Endothelial cell of umbilical vein (primary cell): ENCODE measurements around the gene MYO1G. TPM values are rescaled to one million over a fixed set of nuclear protein-coding genes. Genes with fewer than 3 reads are reported as not detected.

Experiments
- BruUV-seq: library from RNA; stranded (reverse); fragments of 400-500 nt; replicated peaks from 2 replicates; lab custom pipeline; 2021; lab: Mats Ljungman, UMichigan
- CTCF ChIA-PET: fragments of 300-600, 350-600 bp; sonication (Branson Sonifier 250); formaldehyde crosslinking; loops from one replicate; lab custom pipeline; 2021; ENCODE audit warnings: antibody characterized with exemption, inconsistent platforms; lab: Charles Lee
- POLR2A ChIA-PET: fragments of 300-600, 350-600 bp; sonication (Branson Sonifier 250); formaldehyde crosslinking; loops from one replicate; lab custom pipeline; 2021; ENCODE audit warnings: antibody characterized with exemption, inconsistent platforms; lab: Charles Lee
- DNase-seq: peaks from one replicate; pipeline ENCODE4 v3.0.0-alpha.2; 2011; ENCODE audit warnings: low read depth, low spot score
- FAIRE-seq: peaks from 2 replicates; lab custom pipeline; 2011; peaks lifted over from hg19 to GRCh38; lab: Jason Lieb, UNC
- H2AFZ ChIP-seq: 2 replicates; pipeline ENCODE4 v1.6.0; 2012; ENCODE audit warnings: low read depth, low read length, control low read depth, inconsistent platforms
- H3K27ac ChIP-seq: 2 replicates; pipeline ENCODE4 v1.5.1; 2011; ENCODE audit warnings: low read depth, mild to moderate bottlenecking, control low read depth, low read length, moderate library complexity; ENCODE audit not compliant: insufficient read depth
- H3K27me3 ChIP-seq, 2 experiments: 2 replicates each; pipeline versions ENCODE4 v1.6.0 to v1.6.1; 2011; ENCODE audit warnings: low read length in 2 of 2, mixed read lengths in 1 of 2; ENCODE audit not compliant: control insufficient read depth in 2 of 2, insufficient read depth in 2 of 2
- H3K36me3 ChIP-seq, 2 experiments: 2 replicates in 1 of 2; 3 replicates in 1 of 2; pipeline ENCODE4 v1.5.1; 2011; ENCODE audit warnings: low read length in 2 of 2, mild to moderate bottlenecking in 1 of 2, moderate library complexity in 1 of 2; ENCODE audit not compliant: control insufficient read depth in 2 of 2, insufficient read depth in 2 of 2; ENCODE audit errors: extremely low read depth in 1 of 2
- H3K4me1 ChIP-seq: 3 replicates; pipeline ENCODE4 v1.5.1; 2011; ENCODE audit warnings: mild to moderate bottlenecking, low read length; ENCODE audit not compliant: control insufficient read depth, insufficient read depth; ENCODE audit errors: extremely low read depth
- H3K4me2 ChIP-seq: 2 replicates; pipeline ENCODE4 v1.6.1; 2011; ENCODE audit warnings: low read length, control low read depth, mixed read lengths; ENCODE audit not compliant: insufficient read depth
- H3K4me3 ChIP-seq, 3 experiments: fragments of 200-600 bp in 1 of 3; sonication (generic), shearing (Covaris generic) in 1 of 3; replicated peaks in 1 of 3; 2 replicates each; pipeline ENCODE4 v1.5.1; 2011 to 2016; ENCODE audit warnings: control low read depth in 3 of 3, low read length in 3 of 3, mild to moderate bottlenecking in 2 of 3, inconsistent platforms in 1 of 3, low read depth in 1 of 3, moderate library complexity in 1 of 3; ENCODE audit not compliant: insufficient read depth in 1 of 3
- H3K79me2 ChIP-seq: 2 replicates; pipeline ENCODE4 v1.6.0; 2012; ENCODE audit warnings: low read length, inconsistent platforms; ENCODE audit not compliant: control insufficient read depth, insufficient read depth
- H3K9ac ChIP-seq: replicated peaks from 2 replicates; pipeline ENCODE3; 2011; ENCODE audit warnings: low read length, control low read depth; ENCODE audit not compliant: insufficient read depth; ENCODE audit errors: extremely low read depth
- H3K9me1 ChIP-seq: replicated peaks from 3 replicates; pipeline ENCODE4 v1.6.0; 2011; ENCODE audit warnings: mild to moderate bottlenecking, low read length; ENCODE audit not compliant: control insufficient read depth, insufficient read depth; ENCODE audit errors: extremely low read depth
- H3K9me3 ChIP-seq: replicated peaks from 2 replicates; pipeline ENCODE4 v1.5.1; 2012; ENCODE audit warnings: low read length, inconsistent platforms; ENCODE audit not compliant: control insufficient read depth, insufficient read depth
- H4K20me1 ChIP-seq: replicated peaks from 2 replicates; pipeline ENCODE3; 2011; ENCODE audit warnings: mild to moderate bottlenecking, low read length; ENCODE audit not compliant: control insufficient read depth, insufficient read depth; ENCODE audit errors: extremely low read depth
- CTCF ChIP-seq, 2 donors: IDR thresholded peaks; 1 replicate in 1 of 2; 2 replicates in 1 of 2; pipeline ENCODE4 v1.5.1; 2011; ENCODE audit warnings: low read length in 2 of 2, mild to moderate bottlenecking in 2 of 2, moderate library complexity in 2 of 2, control low read depth in 1 of 2, inconsistent platforms in 1 of 2, low read depth in 1 of 2; ENCODE audit not compliant: insufficient read depth in 1 of 2; ENCODE audit errors: extremely low read depth in 1 of 2
- EZH2 ChIP-seq: IDR thresholded peaks from 2 replicates; pipeline ENCODE4 v1.6.1; 2012; ENCODE audit warnings: borderline replicate concordance, low read depth, mild to moderate bottlenecking, moderate library complexity, low read length, inconsistent platforms; ENCODE audit not compliant: severe bottlenecking
- FOS ChIP-seq: IDR thresholded peaks from 2 replicates; pipeline ENCODE4 v1.6.1; 2011; ENCODE audit warnings: mild to moderate bottlenecking, low read length, moderate library complexity, borderline replicate concordance; ENCODE audit not compliant: insufficient read depth
- GATA2 ChIP-seq: IDR thresholded peaks from 2 replicates; pipeline ENCODE4 v1.7.0; 2011; ENCODE audit warnings: low read depth, mild to moderate bottlenecking, moderate library complexity, mixed read lengths, low read length; ENCODE audit not compliant: insufficient read length, insufficient read depth
- JUN ChIP-seq: IDR thresholded peaks from 2 replicates; pipeline ENCODE4 v1.6.1; 2011; ENCODE audit warnings: borderline replicate concordance, low read depth; ENCODE audit not compliant: insufficient read length, insufficient read depth
- MYC ChIP-seq: IDR thresholded peaks from one replicate; pipeline ENCODE4 v1.6.1; 2011; ENCODE audit warnings: mild to moderate bottlenecking, low read depth, low read length
- POLR2A ChIP-seq: IDR thresholded peaks from 2 replicates; pipeline ENCODE4 v1.6.1; 2012; ENCODE audit warnings: low read depth, mild to moderate bottlenecking, control low read depth, low read length
- POLR2AphosphoS5 ChIP-seq: IDR thresholded peaks from 2 replicates; pipeline ENCODE4 v1.6.1; 2012; ENCODE audit warnings: low read depth, mild to moderate bottlenecking, control low read depth, low read length, moderate library complexity; ENCODE audit not compliant: insufficient read depth
- dilution Hi-C: fragments of 300-500 bp; cut with MboI; formaldehyde crosslinking; loops from one replicate; pipeline ENCODE4 v1.15.0; 2019; ENCODE audit warnings: low sequenced_read_pairs; ENCODE audit not compliant: extremely low pct_ligation_motif_present
- intact Hi-C: fragments of 100-400 bp; cut with micrococcal nuclease; formaldehyde crosslinking; loops from one replicate; pipeline ENCODE4 v1.10.0; 2022
- polyA plus RNA-seq, 4 experiments: library from polyadenylated mRNA; depleted of rRNA in 3 of 4; stranded (reverse) in 3 of 4; unstranded in 1 of 4; fragments of >200 nt; gene quantifications; 2 replicates each; pipeline versions ENCODE4 v1.2.1 to v1.2.3, GENCODE V29; 2011 to 2012; ENCODE audit warnings: missing spikeins in 1 of 4
- total RNA-seq: library from RNA; stranded (reverse); gene quantifications from 2 replicates; pipeline ENCODE4 v1.2.3, GENCODE V29; 2021
- TF ChIP-seq, protein P1 (sequence below): IDR thresholded peaks from 2 replicates; pipeline ENCODE4 v1.6.1; 2011; ENCODE audit not compliant: insufficient read depth, insufficient read length

Gene MYO1G
- total and polyA plus RNA-seq, 2 donors (not counting 3 experiments of a cell fraction or from before 2014, with no cell fraction given) = 0.11 TPM; not detected in 1

DNA sequence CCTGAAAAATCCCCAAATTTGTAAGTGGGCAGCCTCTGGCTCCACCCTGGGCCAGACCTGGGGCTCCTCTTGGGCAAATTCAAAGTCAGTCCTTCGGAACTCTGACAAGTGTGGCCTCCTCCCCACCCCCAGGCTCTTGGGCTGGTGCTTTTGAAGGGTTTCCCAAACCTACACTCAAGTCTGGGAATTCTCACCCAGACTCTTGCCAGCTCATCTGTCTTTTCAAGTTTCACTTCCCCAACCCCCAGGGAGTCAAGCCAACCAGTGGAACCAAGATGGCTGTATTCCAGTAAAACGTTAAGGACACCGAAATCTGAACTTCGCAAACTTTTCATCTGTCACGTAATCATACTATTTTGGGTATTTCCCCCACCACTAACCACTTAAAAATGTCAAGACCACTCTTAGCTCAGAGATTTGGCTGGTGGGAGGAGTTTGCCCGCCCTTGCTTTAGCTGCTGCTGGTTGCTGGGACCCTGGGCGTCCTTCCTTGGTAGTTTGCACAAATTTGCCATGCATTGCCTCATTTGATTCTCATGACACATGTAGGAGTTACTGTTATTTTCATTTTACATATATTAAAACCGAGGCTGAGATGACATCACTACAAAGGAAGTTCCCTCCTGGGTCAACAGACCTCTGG, 1.7 kb upstream of the MYO1G start:
- BruUV-seq = no TSS peak
- no peak overlapping the region for H2AFZ ChIP-seq
- TF ChIP-seq JUN = no peak
- no peak for TF ChIP-seq CTCF (IDR thresholded peaks at IDR 0.05; ENCODE audit: extremely low read depth in 1 of 2, insufficient read depth in 1 of 2, low read depth in 1 of 2, low read length in 2 of 2)
- no peak for TF ChIP-seq GATA2
- TF ChIP-seq POLR2AphosphoS5 = no peak
- TF ChIP-seq, protein P1, sequence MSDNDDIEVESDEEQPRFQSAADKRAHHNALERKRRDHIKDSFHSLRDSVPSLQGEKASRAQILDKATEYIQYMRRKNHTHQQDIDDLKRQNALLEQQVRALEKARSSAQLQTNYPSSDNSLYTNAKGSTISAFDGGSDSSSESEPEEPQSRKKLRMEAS = no peak
- no peak for TF ChIP-seq EZH2
- no peak for TF ChIP-seq POLR2A
- TF ChIP-seq FOS = no peak
- TF ChIP-seq MYC = no peak
- intact Hi-C loops = no loop called here
- H3K27me3 ChIP-seq = no peaks in the 10 kb centered on the region
- ChIA-PET POLR2A (no interaction called here), CTCF (interaction anchor here (0.8 to 1.8 kb wide), 3 partner anchors 8 to 155 kb away, joined by 3 to 7 read pairs (median 3); no protein-coding TSS in a partner anchor)
- dilution Hi-C loops = no loop called here
- peaks cover 16% of the 10 kb centered on the region for H3K4me1 ChIP-seq
- no peaks in the 10 kb centered on the region for H3K9me3 ChIP-seq
- H3K9ac ChIP-seq = no peak overlapping the region
- no peak overlapping the region for H3K27ac ChIP-seq
- H3K9me1 ChIP-seq = no peaks in the 10 kb centered on the region
- H3K4me2 ChIP-seq = no peak overlapping the region
- peaks cover 14 to 21% of the 10 kb centered on the region in 2 experiments for H3K36me3 ChIP-seq
- H3K4me3 ChIP-seq = no peak overlapping the region
- H4K20me1 ChIP-seq = no peaks in the 10 kb centered on the region
- H3K79me2 ChIP-seq = peaks cover 21% of the 10 kb centered on the region
- DNase-seq (no peak), FAIRE-seq (no peak)
